ENCODE data around the gene WNT7B. TPM values are rescaled to one million over a fixed set of nuclear protein-coding genes. Genes with fewer than 3 reads are reported as not detected.

WNT7B gene
- total RNA-seq, 1 experiment from 2014 or later = 0.33 TPM

DNA sequence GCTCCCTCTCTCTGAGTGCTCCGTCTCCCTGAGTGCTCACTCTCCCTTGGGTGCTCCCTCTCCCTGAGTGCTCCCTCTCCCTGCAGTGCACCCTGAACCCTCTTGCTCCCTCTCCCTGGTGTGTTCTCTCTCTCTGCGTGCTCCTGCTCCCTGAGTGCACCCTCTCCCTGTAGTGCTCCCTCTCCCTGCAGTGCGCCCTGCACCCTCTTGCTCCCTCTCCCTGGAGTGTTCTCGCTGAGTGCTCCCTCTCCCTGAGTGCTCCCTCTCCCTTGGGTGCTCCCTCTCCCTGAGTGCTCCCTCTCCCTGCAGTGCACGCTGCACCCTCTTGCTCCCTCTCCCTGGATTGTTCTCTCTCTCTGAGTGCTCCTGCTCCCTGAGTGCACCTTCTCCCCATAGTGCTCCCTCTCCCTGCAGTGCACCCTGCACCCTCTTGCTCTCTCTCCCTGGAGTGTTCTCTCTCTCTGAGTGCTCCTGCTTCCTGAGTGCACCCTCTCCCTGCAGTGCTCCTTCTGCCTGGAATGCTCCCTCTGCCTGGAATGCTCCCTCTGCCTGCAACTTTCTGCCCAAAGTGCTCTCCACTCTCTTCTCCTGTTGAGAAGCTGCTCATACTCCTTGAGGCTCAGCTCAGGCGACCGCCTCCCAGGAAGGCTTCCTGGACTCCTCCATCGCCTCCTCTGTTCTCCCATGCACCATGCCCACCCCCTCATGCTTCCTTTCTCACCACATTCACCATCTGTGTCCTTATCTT, 48.4 kb upstream of the WNT7B start:
- Mint-ChIP-seq H3K27me3 (ENCODE audit: low read depth) (peaks cover 51% of the 10 kb centered on the region), H3K4me1 (peaks cover 11% of the 10 kb centered on the region), H3K36me3 (no peaks in the 10 kb centered on the region), H3K4me3 (no peak overlapping the region), H3K27ac (no peak overlapping the region), H3K9me3 (no peaks in the 10 kb centered on the region)
- DNase-seq (ENCODE audit: low spot score) (peak; percentile 6), ATAC-seq (no peak)
- ChIA-PET CTCF (interaction anchor here (0.5 to 8.7 kb wide), 8 partner anchors 11 to 238 kb away, joined by 3 to 65 read pairs (median 6); partner anchors contain the start of gene PKDREJ), POLR2A (interaction anchor here (1.9 kb wide), 1 partner anchor 11 kb away, joined by 6 read pairs; no protein-coding TSS in a partner anchor)
- no peak for TF ChIP-seq IRF2 (CRISPR knock-in tag; IDR thresholded peaks at IDR 0.05; ENCODE audit: borderline replicate concordance, low read depth)
- TF ChIP-seq ATF3 (CRISPR knock-in tag; conservative IDR thresholded peaks at IDR 0.05) = no peak
- no peak for TF ChIP-seq NFE2L1 (CRISPR knock-in tag; IDR thresholded peaks at IDR 0.05)
- peak; percentile 93 for TF ChIP-seq ZNF263 (CRISPR knock-in tag; IDR thresholded peaks at IDR 0.05; ENCODE audit: low read depth)

DNA sequence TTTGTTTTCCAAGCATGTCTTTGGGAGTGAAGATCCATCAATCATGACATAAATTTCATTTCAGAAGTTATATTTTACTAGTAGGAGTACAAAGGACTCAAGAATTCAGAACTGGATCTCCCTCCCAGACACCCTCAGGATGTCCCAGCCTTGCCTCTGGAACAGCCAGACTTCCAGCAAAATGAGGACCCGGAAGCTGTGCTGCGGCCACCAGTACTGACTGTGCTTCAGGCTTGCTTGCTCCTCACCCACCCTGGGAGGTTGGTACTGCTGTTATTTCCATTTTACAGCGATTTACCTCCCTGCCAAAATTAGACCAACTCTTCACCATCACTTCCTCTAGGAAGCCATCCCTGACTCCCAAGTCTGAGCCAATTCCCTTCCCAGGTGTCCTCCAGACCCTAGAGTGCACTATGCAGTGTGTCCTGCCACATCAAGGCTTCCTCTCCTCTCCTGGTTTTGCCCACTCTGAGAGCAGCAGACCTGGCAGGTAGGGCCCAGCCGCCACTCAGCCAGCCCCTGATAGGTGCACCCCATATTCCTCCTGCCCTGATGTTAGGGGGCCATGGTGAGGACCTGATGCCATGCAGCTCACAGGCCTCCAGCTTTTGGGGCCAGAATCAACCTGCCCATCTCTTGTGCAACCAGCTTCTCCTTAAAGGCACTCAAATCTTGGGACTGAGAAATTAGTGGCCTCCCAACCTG, 47.3 kb upstream of the WNT7B start:
- ChIA-PET CTCF (interaction anchor here (0.5 to 1.8 kb wide), 7 partner anchors 11 to 239 kb away, joined by 3 to 5 read pairs (median 5); partner anchors contain the start of gene PKDREJ), POLR2A (interaction anchor here (0.7 kb wide), 1 partner anchor 131 kb away, joined by 3 read pairs; no protein-coding TSS in a partner anchor)
- H3K4me3 Mint-ChIP-seq = no peak overlapping the region
- peaks cover 51% of the 10 kb centered on the region for H3K27me3 Mint-ChIP-seq (ENCODE audit: low read depth)
- H3K27ac Mint-ChIP-seq = no peak overlapping the region
- H3K9me3 Mint-ChIP-seq = no peaks in the 10 kb centered on the region
- H3K4me1 Mint-ChIP-seq = peaks cover 10% of the 10 kb centered on the region
- peak; percentile 5 for DNase-seq (ENCODE audit: low spot score)
- no peaks in the 10 kb centered on the region for H3K36me3 Mint-ChIP-seq
- no peak for ATAC-seq
- TF ChIP-seq PRRX2 (CRISPR knock-in tag; IDR thresholded peaks at IDR 0.05) = no peak
- TF ChIP-seq E2F5 (CRISPR knock-in tag; IDR thresholded peaks at IDR 0.05) = no peak
- no peak for TF ChIP-seq CTCF (IDR thresholded peaks at IDR 0.05)
- TF ChIP-seq, protein P1, sequence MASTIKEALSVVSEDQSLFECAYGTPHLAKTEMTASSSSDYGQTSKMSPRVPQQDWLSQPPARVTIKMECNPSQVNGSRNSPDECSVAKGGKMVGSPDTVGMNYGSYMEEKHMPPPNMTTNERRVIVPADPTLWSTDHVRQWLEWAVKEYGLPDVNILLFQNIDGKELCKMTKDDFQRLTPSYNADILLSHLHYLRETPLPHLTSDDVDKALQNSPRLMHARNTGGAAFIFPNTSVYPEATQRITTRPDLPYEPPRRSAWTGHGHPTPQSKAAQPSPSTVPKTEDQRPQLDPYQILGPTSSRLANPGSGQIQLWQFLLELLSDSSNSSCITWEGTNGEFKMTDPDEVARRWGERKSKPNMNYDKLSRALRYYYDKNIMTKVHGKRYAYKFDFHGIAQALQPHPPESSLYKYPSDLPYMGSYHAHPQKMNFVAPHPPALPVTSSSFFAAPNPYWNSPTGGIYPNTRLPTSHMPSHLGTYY (CRISPR knock-in tag; IDR thresholded peaks at IDR 0.05) = no peak
- no peak for TF ChIP-seq ZNF232 (CRISPR knock-in tag; IDR thresholded peaks at IDR 0.05)
- no peak for TF ChIP-seq ZMAT4 (CRISPR knock-in tag; IDR thresholded peaks at IDR 0.05)
- TF ChIP-seq SMAD4 (CRISPR knock-in tag; IDR thresholded peaks at IDR 0.05) = no peak
- no peak for TF ChIP-seq STAT6 (CRISPR knock-in tag; conservative IDR thresholded peaks at IDR 0.05; ENCODE audit: low read depth)
- TF ChIP-seq, protein P2, sequence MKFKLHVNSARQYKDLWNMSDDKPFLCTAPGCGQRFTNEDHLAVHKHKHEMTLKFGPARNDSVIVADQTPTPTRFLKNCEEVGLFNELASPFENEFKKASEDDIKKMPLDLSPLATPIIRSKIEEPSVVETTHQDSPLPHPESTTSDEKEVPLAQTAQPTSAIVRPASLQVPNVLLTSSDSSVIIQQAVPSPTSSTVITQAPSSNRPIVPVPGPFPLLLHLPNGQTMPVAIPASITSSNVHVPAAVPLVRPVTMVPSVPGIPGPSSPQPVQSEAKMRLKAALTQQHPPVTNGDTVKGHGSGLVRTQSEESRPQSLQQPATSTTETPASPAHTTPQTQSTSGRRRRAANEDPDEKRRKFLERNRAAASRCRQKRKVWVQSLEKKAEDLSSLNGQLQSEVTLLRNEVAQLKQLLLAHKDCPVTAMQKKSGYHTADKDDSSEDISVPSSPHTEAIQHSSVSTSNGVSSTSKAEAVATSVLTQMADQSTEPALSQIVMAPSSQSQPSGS (CRISPR knock-in tag; IDR thresholded peaks at IDR 0.05; ENCODE audit: borderline replicate concordance, low read depth) = no peak
- TF ChIP-seq, protein P3, sequence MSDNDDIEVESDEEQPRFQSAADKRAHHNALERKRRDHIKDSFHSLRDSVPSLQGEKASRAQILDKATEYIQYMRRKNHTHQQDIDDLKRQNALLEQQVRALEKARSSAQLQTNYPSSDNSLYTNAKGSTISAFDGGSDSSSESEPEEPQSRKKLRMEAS (CRISPR knock-in tag; IDR thresholded peaks at IDR 0.05) = no peak
- no peak for TF ChIP-seq TEAD4 (CRISPR knock-in tag; IDR thresholded peaks at IDR 0.05)
- TF ChIP-seq, protein P4, sequence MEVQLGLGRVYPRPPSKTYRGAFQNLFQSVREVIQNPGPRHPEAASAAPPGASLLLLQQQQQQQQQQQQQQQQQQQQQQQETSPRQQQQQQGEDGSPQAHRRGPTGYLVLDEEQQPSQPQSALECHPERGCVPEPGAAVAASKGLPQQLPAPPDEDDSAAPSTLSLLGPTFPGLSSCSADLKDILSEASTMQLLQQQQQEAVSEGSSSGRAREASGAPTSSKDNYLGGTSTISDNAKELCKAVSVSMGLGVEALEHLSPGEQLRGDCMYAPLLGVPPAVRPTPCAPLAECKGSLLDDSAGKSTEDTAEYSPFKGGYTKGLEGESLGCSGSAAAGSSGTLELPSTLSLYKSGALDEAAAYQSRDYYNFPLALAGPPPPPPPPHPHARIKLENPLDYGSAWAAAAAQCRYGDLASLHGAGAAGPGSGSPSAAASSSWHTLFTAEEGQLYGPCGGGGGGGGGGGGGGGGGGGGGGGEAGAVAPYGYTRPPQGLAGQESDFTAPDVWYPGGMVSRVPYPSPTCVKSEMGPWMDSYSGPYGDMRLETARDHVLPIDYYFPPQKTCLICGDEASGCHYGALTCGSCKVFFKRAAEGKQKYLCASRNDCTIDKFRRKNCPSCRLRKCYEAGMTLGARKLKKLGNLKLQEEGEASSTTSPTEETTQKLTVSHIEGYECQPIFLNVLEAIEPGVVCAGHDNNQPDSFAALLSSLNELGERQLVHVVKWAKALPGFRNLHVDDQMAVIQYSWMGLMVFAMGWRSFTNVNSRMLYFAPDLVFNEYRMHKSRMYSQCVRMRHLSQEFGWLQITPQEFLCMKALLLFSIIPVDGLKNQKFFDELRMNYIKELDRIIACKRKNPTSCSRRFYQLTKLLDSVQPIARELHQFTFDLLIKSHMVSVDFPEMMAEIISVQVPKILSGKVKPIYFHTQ (CRISPR knock-in tag; IDR thresholded peaks at IDR 0.05) = no peak
- TF ChIP-seq RORB (CRISPR knock-in tag; IDR thresholded peaks at IDR 0.05) = no peak
- TF ChIP-seq ZNF219 (CRISPR knock-in tag; IDR thresholded peaks at IDR 0.05; ENCODE audit: borderline replicate concordance) = no peak
- no peak for TF ChIP-seq FOXK1 (CRISPR knock-in tag; IDR thresholded peaks at IDR 0.05)
